Measurements from ENCODE around the gene APH1B.

The APH1B gene

DNA sequence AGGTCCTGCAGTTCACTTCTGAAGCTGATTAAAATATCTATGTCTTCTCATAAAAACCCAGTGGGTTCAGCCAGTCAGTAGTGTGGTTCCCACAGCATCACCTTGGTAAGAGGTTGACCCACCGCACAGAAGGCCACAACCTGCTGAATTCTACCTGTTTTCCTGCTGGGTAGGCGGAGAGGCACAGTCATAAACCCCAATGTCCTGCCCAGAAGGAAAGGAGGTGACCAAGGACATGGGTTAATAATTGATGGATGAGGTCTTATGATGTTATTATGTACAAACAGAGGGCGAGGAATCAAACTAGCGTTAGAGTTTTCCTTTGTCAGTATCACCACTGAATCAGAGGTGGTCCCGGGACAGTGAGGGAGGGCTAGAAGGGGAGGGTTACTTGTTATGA, 76.5 kb downstream of the APH1B start:
- Histone ChIP-seq H3K9ac (ENCODE audit: low read depth, low read length) (no peak overlapping the region), H3K9me3 (ENCODE audit: control insufficient read depth, insufficient read depth, low read length) (no peaks in the 10 kb centered on the region), H3K27me3 (ENCODE audit: control insufficient read depth, insufficient read depth, low read length) (no peaks in the 10 kb centered on the region), H3K27ac (ENCODE audit: low read depth, low read length) (no peak overlapping the region), H3K4me3 (ENCODE audit: low read depth, low read length) (no peak overlapping the region), H3K36me3 (ENCODE audit: control insufficient read depth, insufficient read depth, low read length) (no peaks in the 10 kb centered on the region), H3K4me1 (ENCODE audit: control insufficient read depth, insufficient read depth, low read length) (no peaks in the 10 kb centered on the region)

DNA sequence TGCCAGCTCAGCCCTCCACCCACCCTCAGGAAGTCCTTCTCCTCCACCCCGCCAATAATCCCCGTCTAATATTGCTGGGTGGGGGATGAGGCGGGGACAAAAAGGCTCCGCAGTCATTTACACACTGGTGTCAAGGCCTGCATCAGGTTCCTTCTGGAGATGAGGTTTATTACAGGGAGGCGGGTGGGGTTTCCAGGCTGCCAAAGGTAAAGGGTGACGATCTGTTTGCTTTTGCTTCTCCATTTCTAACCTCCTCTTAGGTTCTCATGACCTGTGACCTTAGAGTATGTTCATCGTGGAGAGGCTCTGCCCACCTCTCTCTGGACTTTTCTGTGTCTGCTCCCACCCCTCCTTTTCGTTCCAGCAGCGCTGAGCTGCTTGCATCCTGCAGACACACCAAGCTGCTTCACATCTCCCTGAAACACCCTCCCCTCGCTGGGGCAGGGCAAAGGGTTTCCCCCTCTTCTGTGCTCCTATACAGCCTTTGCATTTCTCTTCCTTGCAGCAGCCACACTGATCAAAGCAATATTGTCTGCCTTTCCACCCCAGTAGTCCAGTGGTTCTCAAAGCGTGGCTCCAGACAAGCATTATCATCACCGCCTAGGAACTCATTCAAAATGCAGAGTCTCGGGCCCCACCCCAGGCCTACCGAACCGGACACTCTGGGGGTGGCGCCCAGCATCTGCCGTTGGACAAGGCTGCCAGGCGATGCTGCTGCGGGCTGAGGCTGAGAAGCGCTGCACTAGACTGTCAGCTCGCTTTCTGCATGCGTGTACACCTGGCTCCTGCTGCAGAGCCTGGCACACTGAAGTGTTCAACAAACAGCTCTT, 77.6 kb downstream of the APH1B start:
- no peaks in the 10 kb centered on the region for H3K4me1 ChIP-seq (ENCODE audit: control insufficient read depth, insufficient read depth, low read length)
- H3K9ac ChIP-seq (ENCODE audit: low read depth, low read length) = no peak overlapping the region
- H3K27ac ChIP-seq (ENCODE audit: low read depth, low read length) = no peak overlapping the region
- no peaks in the 10 kb centered on the region for H3K9me3 ChIP-seq (ENCODE audit: control insufficient read depth, insufficient read depth, low read length)
- H3K4me3 ChIP-seq (ENCODE audit: low read depth, low read length) = no peak overlapping the region
- no peaks in the 10 kb centered on the region for H3K27me3 ChIP-seq (ENCODE audit: control insufficient read depth, insufficient read depth, low read length)
- H3K36me3 ChIP-seq (ENCODE audit: control insufficient read depth, insufficient read depth, low read length) = no peaks in the 10 kb centered on the region

DNA sequence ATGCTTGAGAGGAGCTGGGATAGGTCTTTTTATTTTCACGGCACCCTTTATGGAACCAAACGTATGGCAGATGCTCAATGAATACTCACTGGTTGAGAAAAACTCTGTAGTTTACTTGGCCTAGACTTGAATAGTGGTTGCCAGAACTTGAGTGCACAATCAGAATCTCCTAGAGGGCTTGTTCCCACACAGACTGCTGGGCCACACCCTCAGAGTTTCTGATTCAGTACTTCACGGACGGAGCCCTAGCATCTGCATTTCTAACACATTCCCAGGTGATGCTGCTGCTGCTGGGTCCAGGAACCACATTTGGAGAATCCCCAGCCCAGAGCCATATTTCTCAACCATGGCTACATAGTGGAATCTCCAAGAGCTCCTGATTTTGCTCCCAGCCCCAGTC, 79.7 kb downstream of the APH1B start:
- Histone ChIP-seq H3K4me1 (ENCODE audit: control insufficient read depth, insufficient read depth, low read length) (peaks cover 6% of the 10 kb centered on the region), H3K36me3 (ENCODE audit: control insufficient read depth, insufficient read depth, low read length) (no peaks in the 10 kb centered on the region), H3K4me3 (ENCODE audit: low read depth, low read length) (no peak overlapping the region), H3K27ac (ENCODE audit: low read depth, low read length) (no peak overlapping the region), H3K9ac (ENCODE audit: low read depth, low read length) (no peak overlapping the region), H3K27me3 (ENCODE audit: control insufficient read depth, insufficient read depth, low read length) (no peaks in the 10 kb centered on the region), H3K9me3 (ENCODE audit: control insufficient read depth, insufficient read depth, low read length) (no peaks in the 10 kb centered on the region)

DNA sequence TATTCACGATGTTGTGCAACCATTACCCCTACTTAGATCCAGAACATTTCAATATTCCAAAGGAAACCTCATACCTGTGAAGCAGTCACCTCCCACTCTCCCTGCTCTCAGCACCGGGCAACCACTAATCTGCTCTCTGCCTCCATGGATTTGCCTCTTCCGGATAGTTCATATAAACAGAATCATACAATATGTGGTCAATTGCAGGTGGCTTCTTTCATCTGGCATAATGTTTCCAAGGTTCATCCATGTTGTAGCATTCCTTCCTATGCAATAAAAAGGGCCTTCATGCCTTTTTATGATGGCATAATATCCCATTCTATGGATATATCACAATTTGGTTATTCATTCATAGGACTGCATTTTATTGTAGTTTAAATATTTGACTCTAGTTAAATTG, 80.3 kb downstream of the APH1B start:
- Histone ChIP-seq H3K27me3 (ENCODE audit: control insufficient read depth, insufficient read depth, low read length) (no peaks in the 10 kb centered on the region), H3K4me3 (ENCODE audit: low read depth, low read length) (no peak overlapping the region), H3K9ac (ENCODE audit: low read depth, low read length) (no peak overlapping the region), H3K9me3 (ENCODE audit: control insufficient read depth, insufficient read depth, low read length) (no peaks in the 10 kb centered on the region), H3K4me1 (ENCODE audit: control insufficient read depth, insufficient read depth, low read length) (peaks cover 13% of the 10 kb centered on the region), H3K36me3 (ENCODE audit: control insufficient read depth, insufficient read depth, low read length) (no peaks in the 10 kb centered on the region), H3K27ac (ENCODE audit: low read depth, low read length) (no peak overlapping the region)

DNA sequence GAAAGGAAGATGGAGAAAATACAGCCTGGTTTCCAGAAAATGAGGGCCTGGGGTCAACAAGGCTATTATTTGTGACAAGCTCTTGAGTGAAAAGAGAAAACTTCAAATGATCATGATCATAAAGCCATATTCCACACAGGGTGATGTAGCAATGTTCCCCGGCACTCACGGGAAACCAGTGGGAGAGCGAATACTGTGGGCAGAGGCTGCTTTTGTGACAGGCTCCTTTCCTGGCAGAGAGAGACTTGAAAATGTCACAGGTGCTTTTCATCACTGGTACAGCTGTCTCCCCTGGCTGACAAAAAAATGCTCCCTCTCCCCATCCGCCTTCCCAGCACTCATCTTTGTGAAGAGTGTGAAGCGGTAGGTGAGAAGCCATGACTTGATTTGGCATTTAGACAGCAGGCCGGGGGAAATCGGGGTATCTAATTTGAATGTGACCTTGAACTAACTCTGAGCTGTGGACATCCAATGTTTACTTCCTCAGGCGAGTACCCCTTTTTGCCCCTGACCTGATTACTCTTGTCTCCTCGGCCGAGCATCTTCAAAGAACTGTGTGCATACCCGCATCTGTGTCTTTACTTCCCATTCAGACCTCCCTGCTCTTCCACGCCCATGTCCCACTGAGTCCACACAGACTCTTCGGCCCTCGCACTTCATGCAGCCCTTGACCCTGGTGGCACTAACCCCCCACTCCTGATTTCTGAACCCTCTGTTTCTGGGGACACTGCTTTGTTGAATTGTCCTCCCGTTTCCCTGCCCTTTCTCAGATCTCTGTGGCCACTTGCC, 81.0 kb downstream of the APH1B start:
- H3K4me1 ChIP-seq (ENCODE audit: control insufficient read depth, insufficient read depth, low read length) = peaks cover 15% of the 10 kb centered on the region
- H3K9me3 ChIP-seq (ENCODE audit: control insufficient read depth, insufficient read depth, low read length) = no peaks in the 10 kb centered on the region
- H3K36me3 ChIP-seq (ENCODE audit: control insufficient read depth, insufficient read depth, low read length) = no peaks in the 10 kb centered on the region
- no peak overlapping the region for H3K27ac ChIP-seq (ENCODE audit: low read depth, low read length)
- no peak overlapping the region for H3K4me3 ChIP-seq (ENCODE audit: low read depth, low read length)
- no peaks in the 10 kb centered on the region for H3K27me3 ChIP-seq (ENCODE audit: control insufficient read depth, insufficient read depth, low read length)
- no peak overlapping the region for H3K9ac ChIP-seq (ENCODE audit: low read depth, low read length)

All from HUES48 (cell line).